Activated CD4-positive, alpha-beta T cell treated with anti-CD3 and anti-CD28 coated beads, Interleukin-2, amount 50 U/mL, for 24 hours (primary cell): ENCODE data around the gene PIK3R6.
"Not testable (repeated sequence)": the region's sequence is repeated elsewhere in the genome, so short reads cannot be mapped to it uniquely, and the experiment has no call there.

ENCODE experiments used
- DNase-seq, 2 donors: peaks; one replicate each; pipeline ENCODE4 v3.0.0-alpha.2; 2020; ENCODE audit warnings: low read depth in 1 of 2, low spot score in 1 of 2

PIK3R6 gene

DNA sequence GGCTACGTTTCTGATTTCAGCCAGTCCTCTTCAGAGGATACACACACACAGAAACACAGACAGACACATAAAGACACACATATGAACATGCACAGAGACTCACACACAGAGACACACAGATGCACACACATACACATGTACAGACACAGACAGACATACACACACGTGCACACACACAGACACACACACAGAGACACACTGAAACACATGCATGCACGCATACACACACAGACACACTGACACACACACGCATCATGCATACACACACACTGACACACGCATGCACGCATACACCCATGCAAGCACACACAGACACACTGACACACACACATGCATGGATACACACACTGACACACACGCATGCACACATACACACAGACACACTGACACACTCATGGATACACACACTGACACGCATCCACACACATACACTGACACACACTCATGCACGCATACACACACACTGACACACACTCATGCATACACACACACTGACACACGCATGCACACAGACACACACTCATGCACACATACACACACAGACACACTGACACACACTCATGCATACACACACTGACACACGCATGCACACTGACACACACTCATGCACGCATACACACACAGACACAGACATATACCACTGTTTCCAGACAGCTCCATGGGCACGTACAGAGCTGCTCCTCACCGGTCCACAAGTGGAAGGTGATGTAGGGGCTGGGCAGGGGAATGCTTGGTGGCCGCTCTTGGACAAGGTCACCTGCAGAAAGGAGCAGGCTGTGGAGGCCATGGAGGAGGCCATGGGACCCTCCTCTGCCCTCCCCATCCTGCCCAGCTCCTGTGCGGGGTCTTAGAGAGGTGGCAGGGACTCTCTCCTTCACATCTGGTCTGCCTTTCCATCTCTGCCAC, 38.2 kb downstream of the PIK3R6 start:
- DNase-seq: no peak

DNA sequence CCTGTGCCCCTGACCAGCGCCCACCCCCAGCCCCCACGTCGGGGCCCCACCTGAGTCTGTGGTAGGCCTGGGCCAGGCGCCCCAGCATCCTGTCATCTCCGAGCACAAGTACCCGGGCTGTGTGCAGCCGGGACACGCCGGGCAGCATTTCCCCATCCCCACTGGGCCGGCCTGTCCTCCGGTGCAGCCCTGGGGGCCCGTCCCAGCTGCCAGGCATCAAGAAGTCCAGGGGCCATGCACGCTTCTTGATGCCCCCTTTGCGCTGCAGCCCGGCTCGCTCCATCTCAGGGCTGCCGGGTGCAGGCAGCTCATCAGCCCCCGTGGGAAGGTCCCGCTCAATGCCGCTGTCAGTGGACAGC, 39.0 kb downstream of the PIK3R6 start:
- DNase-seq: no peak

DNA sequence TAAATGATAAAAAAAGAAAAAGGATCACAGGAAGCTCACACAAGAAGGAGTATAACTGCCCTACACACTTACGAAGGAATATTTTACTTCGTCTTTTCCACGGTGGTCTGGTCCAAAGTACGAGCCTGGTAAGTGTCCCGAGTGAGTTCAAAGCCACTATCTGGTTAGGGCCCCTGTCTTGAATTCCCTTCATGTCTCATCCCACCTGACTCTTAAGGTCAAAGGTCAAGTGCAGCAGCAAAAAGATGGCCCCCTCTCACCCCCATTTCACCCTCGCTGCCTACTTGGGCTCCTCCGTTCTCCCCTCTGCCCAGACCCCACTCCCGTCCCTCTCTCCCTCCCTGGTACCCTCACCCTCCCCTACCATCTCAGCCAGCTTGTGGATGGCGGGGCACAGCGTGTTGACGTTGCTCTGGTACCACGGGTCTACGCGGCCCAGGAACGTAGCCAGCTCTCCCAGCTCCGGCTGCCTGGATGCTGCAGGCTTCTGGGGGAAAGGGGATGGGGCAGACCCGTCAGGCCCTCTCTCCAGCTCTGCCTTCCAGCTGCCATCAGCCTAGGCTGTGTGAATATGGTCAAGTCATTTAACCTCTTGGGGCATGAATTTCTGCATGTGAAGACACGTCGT, 40.6 kb downstream of the PIK3R6 start:
- no peak for DNase-seq

DNA sequence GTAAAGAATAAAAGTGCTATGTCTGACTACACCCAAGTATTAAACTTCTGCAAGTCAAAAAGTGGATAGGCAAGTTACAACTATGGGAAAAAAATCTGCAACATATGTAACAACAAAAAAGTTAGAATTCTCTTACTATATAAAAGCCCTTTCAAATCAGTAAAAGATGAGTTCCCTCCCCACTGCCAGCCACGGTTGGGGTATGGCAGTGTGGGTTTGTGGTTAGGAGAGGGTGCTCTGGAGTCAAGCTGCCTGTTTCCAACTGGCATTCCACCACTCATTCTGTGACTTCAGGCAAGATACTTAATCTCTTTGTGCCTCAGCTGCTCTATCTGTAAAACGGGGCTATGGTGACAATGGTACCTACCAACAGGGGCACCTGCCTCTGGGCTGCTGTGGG, 41.7 kb downstream of the PIK3R6 start:
- DNase-seq: no peak

DNA sequence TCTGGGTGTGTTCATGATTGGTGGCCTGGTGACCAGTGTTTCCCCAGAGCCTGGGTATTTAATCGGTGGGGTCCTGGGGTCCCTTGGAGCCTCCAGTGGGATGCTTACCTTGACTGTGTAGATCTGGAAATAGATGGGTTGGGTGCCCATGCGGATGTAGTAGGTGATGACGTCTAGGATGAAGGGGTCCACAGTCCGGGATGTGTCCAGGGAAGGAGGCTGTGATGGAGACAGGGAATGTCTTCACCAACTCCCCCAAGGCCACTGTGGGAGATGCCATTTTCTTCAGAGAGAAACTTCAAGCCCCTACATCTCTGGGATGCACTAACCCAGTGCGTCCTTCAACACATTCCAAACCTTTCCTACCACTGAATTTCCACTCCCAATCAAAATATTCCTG, 44.2 kb downstream of the PIK3R6 start:
- no peak for DNase-seq

DNA sequence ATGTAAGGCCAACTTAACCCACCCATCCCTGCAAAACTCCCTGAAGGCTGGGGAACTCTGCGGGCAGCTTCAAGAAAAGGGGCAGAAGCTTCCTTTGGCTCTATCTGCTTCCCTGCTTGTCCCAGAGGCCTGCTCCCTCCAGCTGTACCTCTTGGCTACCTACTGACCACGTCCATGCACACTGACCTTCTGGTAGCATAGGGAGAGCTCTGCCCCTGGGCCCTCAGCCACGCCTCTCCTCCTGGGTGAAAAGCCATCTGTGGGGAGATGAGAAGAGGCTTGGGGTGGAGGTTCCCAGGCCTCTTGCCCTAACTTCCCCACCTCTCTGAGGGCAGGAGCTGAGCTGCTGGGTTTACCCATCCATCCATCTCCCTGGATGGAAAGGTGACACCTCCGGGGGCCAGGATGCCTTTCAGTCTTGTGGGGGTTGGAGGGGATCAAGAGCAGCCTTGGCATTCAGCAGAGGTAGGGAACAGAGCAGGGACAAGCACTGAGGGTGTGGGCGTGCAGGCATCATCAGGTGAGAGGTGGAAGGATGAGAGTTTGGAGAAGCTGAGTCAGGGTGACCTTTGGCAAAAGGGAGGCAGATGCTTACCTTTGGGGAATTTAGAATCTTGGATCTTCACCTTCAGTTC, 45.0 kb downstream of the PIK3R6 start:
- DNase-seq: no peak

DNA sequence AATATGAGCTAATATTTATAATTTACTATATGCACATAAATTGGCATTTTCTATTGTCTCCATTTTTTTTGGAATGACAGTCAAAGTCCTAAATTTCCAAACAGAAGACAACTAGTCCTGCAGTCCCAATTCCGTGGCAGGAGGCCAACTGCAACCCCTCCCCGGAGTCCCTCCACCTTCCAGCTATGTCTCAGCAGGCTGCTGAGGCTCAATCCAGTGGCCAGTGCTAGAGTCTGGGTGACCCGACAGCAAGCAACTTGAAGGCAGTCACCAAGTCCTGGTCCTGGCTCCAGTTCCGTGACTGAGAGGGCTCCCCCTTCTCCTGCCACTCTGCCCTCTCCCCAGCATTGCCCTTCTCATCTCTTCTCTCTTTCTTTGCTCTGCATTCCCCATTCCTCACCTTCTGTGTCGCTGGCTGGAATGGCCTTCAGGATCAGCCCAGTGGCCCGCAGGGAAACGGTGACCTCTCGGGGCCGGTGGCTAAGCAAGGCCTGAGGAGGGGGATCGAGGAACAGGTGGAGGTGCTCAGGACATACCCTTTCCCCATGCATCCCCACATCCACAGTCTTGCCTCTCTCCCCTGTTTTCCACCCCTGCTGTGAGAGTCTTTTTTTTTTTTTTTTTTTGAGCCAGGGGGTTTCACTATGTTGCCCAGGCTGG, 45.9 kb downstream of the PIK3R6 start:
- no peak for DNase-seq

DNA sequence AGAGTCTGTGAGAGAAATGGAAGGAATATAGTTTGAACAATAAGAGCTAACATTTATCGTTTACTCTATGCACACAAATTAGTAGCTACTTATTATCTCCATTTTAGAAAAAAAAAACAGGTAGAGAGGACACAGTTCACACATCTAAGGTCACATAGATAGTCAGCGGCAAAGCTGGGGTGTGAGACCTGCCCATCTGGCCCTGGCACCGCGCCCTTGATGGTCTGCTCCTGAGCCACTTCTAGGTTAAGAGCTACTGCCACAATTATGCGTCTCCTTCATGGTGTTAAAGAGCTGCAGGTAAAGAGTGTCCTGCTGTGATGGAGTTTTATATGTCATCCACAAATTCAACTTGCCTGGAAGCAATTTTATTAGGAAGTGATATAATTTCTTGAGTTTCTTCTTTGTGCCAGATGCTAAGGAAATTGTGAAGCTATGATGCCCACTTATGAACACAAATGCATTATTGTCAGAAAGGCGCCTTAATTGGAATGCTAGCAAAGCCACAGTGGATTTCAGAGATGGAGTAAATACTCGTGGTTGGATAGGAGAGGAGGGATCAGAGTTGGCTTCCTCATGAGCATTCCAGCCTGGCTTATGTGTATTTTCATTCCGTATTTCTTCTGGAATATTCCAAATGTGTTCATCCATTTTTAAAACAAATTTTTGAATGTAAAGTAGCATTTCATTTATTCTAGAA, 47.0 kb downstream of the PIK3R6 start:
- no peak for DNase-seq

DNA sequence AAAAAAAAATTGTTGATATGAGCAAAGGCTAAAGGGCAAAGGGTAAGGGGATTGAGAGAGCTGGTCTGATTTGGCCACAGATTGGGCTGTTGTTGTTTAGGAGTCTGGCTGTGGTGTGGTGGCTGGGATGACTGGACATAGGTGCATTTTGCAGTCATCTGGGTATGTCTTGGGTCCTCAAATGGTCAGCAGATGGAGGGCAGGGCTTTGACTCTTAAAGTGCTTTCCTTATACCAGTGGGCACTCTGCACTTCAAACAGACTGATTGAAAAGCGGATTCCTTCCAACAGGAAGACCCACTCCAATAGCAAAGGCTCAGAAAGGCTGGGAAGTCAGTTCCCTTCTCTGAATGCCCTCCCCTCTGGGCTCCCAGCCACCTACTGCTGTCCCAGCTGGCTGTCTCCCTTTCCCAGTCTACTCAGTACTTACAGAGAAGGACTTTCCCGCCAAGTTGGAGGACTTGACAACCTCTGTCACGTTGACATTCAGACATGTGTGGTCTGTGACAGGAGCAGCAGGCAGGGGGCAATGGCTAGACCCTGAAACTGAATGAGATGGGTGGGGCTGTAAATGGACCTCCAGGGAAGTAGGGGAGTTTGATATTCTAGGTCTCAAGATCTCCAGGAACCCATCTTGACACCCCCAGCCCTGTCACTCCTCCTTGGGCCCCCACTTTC, 48.7 kb downstream of the PIK3R6 start:
- DNase-seq: no peak

DNA sequence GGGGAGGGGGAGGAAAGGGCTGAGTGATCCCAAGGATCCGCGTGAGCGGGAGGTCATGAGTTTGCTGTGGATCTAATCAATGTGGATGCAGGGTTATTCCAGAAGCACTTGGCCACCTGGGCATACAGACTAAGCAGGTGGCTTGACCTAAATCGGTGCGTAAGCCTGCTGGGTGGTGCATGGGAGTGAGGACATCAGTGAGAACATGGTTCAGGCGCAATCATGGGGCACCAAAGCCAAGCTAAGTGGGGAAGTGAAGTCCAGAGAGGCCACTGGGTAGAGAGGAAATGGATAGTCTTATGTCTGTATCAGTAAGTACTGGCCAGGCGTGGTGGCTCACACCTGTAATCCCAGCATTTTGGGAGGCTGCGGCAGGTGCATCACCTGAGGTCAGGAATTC, 49.4 kb downstream of the PIK3R6 start:
- DNase-seq: no peak

DNA sequence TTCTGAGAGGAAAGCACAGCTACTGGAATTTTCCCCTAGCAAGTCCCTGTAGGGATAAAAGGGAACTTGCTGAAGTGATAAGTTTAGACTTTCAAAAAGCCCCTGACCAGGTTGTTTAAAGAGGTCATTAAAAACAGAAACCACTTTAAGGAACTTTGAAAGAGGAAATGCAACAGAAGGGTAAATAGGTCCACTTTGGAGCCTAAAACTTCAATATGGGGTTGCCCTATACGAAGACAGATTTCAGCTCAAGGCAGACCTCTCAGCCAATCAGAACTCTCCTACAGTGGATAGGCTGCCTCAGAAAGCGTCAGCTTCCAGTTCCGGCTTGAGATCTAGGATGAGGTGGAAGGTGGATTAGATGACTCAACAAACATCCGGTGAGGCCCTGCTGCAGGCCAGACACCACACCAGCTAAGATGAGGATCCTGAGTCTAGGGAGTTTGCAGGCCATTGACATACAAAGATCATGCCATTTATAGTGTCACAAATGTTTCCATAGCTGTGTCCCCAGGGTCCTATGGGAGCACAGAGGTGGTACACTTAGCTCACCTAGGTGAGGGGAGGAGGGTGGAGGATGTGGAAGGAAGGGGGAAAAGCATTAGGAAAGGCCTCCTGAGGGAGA, 60.4 kb downstream of the PIK3R6 start:
- DNase-seq: no peak

DNA sequence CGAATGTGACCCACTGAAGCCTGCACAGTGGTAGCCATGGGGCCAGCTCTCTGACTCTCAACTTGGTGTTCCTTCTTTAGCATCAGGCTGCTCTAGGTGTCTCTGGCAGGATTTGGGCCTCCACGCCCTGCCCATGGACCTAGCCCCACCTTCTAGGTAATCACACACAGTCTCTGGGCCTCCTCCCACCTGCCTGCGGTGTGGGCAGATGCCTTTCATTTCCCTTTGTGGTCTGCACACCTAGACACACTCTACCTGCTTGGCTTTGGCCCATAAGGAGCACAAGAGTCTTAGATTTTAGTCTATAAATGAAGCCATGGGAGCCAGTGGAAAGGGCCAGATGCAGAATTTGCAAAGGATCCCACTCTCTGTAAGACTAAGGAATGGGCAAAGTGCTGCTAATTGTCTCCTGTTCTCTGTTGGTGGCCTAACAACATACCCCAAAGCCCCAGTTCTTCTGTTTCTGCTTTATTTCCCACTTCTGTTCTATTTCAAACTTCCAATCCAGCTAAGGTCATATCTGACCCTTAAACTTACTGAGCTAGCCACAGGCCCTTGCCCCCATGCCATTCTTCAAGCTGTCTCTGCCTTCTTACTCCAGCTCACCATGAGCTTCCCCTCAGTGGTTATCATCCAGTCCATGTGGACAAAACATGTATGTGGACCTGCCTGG, 61.1 kb downstream of the PIK3R6 start:
- DNase-seq: no peak

DNA sequence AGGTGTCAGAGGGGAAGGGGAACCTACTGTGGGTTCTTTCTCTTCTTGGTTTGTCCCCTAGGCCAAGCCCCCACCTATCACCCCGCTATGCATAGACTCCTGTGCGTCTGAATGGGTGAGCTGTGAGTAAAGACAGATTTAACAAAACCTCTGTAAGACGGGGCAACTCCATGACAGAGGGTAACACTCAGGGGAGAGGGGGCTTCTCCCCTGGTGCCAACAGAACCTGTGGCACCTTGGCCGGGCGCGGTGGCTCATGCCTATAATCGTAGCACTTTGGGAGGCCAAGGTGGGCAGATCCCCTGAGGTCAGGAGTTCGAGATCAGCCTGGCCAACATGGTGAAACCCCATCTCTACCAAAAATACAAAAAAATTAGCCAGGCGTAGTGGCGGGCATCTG, 62.1 kb downstream of the PIK3R6 start:
- DNase-seq: not testable (repeated sequence)

DNA sequence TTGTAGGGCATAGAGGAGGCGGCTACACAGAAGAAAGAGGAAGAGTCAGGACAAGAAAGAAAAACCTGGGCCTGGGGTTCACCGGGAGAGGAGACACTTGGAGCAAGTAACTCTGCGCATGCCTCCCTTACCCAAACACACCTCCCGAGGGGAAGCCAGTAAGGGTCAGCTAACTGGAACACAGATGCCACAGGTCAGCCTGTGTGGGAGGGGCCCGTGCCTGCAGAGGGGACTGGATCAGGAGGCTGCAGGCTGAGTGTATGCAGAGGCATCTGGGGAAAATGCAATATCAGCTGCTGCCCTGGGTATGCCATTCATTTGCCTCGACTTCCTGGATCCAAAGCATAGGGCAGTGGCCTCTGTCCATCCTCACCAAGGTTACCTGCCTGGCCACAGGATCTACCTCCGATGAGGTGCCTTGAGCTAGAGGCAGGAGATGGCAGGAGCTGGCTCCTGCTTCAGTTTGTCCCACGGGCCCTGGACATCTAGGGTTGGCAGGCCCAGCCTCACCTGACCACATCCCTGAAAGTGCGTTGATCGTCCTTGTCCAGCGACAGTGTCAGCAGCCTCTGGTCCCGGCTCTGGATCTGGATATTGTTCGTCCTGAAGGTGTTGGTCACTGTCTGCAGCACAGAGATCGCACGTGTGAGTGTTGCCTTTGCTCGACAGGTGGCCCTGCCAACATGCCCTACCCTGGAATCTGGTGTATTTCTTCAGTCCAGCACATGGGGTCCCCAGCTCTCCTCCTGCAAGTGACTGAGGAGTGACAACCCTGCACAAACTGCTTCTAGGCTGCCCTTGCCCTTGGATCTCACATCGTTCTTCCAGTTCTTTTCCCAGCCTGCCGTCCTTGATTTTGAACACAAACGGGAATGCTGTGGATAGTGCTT, 63.7 kb downstream of the PIK3R6 start:
- DNase-seq: no peak

DNA sequence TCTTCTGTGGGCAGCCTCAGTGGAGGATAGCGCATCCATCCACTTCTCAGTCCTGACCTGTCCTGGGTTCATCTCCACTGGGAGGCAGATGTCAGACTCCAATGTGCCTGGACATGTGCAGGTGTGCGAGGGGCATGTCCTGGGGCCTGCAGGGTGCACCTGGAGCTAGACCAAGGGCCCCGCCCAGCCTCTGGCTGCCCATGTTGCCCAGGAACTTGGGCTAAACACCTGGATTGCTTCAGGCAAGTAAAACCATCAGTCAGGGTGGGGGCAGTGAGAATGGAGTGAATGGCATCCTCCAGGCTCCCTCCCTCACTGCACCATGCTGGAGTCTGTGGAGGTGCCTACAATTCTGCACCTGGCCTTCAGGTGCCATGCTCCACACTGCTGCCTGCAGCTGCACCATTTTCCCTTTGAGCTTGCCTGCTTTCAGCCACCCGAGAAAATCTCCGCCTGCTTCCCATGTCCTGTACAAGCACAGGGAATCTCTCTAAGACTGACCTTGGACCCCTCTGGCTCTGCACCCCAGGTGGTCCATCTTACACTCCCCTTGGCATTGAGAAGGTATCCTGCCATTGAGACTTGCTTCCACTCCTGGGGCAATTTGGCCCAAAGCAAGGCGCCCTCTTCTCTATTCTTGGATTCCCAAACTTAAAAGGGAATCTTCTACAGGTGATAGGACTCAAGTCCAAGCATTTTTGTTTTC, 66.2 kb downstream of the PIK3R6 start:
- DNase-seq: no peak

DNA sequence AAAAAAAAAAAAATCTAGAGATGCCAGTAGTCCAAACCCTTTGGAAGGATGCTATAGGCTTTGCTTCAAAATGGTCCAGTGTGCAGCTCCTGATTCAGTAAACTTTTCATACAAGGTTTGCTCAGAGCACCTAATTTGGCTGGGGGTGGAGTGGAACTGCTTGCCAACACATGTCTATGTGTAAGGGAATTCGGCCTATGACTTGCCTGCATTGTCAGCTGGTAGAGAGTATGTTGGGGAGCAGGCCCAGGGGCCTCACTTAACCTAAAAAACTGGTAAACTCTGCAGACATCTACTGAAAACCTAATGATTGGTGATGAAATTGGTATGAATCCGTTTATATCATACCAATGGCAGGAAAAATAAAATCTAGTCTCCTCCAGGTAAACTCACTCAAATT, 66.8 kb downstream of the PIK3R6 start:
- no peak for DNase-seq

DNA sequence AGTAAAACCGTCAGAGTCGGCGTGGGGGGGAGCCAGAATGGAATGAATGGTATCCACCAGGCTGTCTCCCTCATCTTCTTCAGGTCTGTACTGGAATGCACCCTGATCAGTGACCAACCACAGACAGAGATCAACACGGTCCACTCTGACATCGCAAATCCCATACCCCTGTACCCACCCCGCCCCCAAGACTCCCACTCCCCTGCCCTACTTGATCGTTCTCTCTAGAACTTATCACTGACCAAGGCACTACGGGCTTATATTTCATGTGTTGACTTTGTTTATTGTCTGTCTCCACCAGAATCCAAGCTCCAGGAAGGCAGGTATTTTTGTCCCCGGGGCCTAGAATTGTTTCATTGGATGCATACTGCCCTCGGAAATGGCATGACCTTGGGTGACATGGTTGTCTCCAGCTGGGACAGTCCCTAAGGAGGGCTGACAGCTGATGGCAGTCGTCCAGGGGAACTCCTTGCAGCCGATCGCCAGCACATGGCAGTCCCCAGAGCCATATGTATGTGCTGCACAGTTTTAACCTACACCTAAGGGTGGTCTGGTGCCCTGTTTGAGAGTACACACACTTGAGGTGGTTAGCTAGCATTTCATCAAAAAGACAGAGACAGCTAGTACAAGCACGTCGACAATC, 67.8 kb downstream of the PIK3R6 start:
- DNase-seq: no peak
